NCI-H2196 treated with DMSO at 0.1 percent for 48 hours (cell line): ENCODE data around the gene SLC22A3.
"Not testable (repeated sequence)": the region's sequence is repeated elsewhere in the genome, so short reads cannot be mapped to it uniquely, and the experiment has no call there.

ENCODE experiments used
- DNase-seq: peaks from one replicate; lab custom pipeline; 2025; ENCODE audit not compliant: unreplicated experiment; lab: John Stamatoyannopoulos, UW

The SLC22A3 gene

DNA sequence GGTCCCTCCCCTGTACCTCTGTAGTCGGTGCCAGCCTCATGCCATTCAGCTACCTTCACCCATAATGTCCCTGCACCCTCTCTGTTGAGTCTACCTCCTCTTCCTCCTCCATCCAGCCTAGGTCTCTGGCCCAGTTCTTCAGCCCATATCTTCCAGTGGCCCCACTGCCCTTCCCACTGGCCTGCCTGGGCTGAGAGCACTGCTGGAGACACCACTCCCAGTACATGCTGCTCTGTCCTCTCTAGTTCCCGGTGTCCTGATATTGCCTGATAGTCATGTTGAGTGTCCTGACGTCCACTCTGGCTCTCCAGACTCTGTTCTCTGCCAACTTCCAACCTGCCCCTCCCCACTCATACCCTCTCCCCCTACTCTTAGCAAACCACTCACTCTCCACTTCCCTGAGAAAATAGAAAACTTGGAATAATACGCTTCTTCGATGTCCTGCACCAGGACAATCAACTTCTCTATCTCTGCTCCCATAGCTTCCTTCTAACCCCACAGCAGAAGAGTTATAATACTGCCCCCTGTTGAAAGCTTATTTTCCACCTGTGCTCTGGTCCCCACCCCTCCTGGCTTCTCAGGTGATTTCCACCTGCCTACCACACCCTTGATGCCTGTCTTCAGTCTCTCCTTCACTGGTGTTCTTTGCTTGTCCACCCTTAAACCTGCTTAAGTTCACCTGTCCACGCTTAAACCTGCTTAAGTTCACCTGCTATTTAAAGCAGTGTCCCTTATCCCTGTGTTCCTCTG, 19.8 kb downstream of the SLC22A3 start:
- DNase-seq: no peak

DNA sequence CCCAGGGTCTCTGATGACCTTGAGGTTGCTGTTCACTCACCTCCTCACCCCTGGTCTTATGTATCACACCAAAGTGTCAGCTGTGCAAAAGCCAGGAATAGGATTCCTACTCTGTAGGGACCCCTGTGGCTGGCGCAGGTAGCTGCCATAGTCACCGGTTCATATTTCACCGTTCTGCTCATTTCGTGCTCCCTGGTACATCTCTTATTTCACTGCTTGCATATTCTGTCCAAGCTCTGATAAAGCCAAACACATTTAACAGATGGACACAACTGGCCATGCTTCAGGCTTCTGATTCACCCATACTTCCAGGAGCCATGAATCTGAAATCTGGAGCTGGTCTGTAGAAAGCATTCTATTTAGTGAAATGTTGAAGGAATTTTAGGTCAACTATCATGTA, 20.5 kb downstream of the SLC22A3 start:
- no peak for DNase-seq

DNA sequence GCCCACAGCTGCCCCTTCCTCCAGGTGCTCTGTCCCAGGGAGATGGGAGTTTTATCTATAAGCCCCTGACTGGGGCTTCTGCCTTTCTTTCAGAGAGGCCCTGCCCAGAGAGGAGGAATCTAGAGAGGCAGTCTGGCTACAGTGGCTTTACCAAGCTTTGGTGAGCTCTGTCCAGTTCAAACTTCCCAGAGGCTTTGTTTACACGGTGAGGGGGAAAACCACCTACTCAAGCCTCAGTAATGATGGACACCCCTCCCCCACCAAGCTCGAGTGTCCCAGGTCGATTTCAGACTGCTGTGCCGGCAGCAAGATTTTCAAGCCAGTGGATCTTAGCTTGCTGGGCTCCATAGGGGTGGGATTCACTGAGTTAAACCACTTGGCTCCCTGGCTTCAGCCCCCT, 25.4 kb downstream of the SLC22A3 start:
- not testable (repeated sequence) for DNase-seq

DNA sequence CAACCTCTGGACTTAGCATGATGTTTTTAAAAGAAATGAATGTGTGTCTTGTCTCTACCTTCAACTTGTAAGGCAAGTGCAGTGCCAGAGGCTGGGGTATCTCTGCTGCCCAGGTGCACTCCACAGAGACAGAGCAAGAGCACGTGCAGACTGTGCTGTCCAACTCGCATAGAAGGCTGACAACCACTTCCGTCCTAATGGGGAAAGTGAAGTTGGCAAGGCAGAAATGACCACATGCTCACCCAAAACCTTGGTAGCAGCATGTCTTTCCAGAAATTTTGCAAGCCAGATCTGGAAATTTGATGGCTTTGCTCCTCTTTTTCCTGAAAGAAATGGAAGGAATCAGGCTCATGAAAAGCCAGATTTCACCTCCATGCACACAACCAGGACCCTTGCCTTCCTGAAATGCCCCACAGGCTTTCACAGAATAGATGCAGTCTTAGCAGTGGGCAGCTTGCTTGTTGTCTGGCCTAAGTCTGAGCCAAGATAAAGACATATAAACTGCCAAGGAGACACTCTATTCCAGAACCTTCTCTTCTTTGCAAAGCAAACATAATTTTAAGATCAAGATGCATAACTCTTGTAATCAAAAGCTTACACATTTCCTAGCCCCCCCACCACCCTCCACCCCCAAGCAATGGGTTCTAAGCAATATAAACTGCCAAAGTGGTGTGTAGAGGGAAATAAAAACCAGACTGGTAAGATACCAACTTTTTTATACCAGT, 26.8 kb downstream of the SLC22A3 start:
- no peak for DNase-seq

DNA sequence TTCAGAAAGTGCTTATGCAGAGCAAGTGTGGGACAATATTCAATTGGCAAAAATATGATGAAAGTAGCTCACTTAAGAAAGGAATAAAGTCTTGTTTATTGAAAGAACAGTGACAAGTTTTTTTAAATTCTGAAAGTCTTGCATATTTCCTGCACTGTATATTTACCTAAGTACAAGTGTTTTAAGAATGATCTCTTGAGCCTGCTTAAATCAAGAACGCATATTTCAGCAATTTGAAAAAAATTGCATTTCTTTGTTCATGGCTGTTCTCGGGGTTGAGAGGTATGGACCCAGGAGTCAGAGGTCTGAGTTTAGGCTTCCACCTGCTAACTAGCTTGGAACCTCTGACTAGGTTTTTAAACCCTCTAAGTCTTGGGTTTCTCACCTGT, 27.4 kb downstream of the SLC22A3 start:
- DNase-seq: no peak

DNA sequence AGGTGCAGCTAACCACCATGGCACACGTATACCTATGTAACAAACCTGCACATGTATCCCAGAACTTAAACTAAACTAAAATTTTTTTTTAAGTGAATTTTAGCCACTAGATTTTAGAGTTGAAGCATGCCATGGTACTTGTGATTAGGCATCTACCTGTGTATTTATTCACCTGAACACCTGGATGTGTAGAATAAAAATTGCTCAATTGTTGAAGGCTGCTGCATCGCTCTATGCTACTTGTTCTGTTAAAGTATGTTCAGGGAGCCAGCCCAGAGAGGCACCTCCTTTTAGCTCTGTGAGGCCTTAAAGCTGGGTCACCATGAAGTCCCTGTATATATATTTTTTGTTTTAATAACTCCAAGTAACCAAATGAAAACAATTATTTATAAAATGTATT, 28.3 kb downstream of the SLC22A3 start:
- DNase-seq: no peak

DNA sequence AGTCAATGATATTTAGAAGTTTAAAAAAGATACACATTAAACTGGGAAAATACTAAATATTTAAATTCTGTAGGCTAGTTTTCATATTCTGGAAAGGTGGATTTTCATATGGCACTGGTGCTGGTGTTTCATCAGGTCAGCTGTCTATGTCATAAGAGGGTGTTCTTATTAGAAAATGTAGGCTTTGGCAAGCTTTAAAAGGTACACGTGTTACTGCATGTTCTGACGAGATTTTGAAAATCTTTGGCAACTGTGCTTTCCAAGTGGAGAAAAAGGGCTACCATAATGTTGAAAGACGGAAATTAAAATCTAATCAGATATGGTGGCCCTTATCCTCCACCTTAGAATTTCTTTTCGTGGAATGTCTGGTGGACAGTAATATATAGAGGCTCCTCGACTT, 30.0 kb downstream of the SLC22A3 start:
- DNase-seq: no peak

DNA sequence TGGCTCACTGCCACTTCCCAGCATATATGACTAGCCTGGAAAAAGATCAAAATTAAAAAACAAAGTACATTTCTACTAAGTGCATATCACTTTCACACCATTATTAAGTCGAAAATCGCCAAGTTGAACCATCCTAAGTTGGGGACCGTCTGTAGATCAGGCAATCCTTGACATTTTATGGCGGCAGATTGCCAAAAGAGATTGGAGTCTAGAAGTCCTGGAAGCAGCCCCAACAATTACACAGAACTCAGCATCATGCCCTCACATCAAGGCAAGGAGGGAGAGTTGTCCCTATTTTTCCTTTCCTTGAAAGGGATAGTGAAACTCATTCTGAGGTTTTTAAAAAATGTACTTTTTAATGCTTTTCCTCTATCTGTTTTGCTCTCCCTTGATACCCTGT, 30.7 kb downstream of the SLC22A3 start:
- DNase-seq: no peak

DNA sequence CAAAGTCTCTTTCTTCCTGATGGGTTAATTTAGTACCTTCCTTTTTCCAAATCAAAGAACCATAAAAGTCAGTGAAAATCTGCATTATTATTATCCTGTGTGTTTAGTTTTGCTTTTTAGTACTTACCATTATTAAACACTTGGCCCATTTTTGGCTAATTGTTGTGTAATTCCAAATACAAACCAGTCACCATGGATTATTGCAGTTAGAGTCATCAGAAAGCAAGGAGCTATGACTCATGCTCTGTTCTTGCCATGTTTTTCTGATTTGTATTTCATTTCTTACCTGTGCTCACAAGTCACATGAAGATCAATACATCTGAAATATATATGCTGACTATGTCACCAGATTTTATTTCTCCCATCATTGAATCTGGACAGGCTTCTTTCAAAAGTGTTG, 31.3 kb downstream of the SLC22A3 start:
- no peak for DNase-seq

DNA sequence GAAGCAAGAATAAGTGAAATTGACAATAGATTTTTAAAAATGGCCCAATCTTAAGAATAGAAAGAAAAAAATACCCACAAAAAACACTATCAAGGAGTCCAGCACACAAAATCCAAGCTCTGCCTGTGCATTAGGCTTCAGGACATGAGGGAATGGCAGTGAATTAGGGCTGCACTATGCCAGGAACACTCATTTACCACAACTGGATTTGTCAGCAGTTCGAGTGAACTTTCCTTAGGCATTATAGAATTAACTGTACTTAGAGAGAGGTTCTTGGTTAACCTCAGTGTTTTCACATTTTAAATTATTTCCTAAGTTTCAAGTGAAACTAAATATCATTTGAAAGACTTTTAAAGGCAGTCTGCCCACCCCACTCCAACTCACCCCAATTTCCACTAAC, 34.8 kb downstream of the SLC22A3 start:
- no peak for DNase-seq

DNA sequence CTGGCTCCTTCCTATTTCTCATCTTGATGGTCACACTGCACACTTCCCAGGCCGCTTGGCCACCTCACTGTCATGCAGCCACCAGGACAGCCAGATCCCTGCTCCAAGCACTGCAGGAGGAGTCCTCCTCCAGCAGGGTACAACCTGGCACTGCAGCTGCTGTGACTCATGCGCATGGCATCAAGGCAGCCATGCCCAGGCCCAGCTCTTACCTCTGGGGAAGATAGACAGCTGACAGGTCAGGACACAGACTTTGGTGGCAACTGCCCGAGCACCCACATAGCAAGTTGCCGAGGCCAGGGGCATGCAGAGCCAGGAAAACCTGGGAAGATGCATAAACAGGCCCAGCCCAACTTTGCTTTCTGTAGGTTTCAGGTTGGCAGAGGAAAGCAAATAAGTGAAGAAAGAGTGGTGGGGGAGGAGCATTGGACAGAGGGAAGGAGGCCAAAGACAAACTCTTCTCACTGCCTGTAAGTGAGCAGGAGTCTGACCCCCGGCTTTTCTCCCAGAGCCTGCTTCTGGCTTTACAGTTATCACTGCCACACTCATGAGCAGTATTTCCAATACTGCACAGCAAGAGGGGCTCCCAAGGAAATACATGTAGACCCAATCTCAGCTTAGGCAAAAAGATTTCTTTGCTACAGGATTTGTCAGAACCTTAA, 38.8 kb downstream of the SLC22A3 start:
- no peak for DNase-seq

DNA sequence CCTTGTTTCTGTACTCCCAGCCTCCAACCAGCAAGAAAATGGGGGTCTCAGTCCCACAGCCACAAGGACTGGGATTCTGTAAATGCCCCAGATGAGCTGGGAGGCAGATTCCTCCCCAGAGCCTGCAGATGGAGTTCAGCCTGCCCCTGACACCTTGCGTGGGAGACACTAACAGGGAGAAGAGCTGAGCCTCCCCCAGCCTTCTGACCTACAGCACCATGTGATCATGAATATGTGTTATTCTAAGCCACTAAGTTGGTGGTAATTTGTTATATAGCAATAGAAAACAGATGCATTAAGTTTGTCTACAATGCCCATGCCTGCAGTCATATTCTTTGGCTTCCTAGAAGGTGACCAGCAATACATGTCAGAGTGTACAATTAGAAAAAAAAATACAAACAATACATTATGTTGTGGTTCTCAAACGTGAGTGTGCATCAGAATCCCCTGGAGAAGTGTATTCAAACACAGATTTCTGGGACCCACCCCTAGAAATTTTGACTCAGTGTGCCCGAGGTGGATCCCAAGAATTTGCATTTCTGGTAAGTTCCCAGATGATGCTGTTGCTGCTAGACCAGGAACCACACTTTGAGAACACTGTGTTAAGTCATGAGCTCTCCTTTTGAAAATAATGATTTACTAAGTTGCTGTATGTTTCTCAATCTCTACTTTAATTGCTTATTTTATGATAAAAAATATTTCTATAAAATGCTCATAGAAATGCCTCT, 39.9 kb downstream of the SLC22A3 start:
- no peak for DNase-seq

DNA sequence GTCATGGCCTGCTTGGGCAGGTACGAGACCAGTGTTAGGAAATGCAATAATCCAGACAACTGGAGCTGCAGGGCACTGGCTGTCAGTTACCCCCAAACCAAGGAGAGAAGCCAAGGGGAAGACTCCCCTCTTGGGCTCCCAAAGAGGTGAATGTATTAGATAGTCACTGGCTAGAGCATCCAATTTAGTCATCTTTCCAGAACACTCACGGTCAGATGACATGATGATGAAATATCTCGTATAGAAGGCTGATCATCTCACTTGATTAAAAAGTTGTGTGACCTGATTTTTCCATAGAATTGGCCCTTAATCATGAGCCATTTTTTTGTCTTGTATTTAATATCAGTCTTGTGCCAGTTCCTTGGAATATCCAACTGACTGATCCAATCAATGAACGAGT, 40.7 kb downstream of the SLC22A3 start:
- no peak for DNase-seq

DNA sequence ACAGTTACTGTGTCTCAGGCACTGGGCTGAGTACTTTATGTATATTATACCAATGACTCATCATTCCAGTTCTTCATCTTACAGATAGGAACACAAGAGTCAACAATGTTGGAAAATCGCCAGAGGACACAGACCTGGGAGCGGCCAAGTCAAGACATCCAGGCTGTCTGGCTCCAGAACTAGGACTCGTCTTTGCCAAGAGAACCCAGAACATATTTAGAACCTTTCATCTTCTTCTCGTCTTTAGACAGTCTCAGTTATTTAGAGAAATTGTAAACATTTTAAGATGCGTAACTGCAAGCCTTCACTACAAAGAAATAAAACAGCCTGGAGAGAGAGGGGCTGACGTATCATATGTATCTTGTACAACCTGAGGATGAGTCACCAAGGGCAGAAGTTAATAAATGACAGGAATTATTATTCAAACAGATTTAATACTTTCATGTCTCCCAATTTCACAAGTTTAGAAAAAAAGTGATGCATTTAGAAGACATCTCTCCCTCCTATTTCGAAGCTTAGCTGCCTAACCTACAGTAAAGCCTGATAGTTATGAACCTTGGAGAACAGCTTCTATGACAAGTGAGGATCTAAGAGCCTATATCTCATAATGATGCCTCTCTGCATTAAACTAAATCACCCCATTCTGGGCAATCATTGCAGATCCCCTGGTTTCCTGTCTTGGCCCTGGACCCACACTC, 43.4 kb downstream of the SLC22A3 start:
- no peak for DNase-seq

DNA sequence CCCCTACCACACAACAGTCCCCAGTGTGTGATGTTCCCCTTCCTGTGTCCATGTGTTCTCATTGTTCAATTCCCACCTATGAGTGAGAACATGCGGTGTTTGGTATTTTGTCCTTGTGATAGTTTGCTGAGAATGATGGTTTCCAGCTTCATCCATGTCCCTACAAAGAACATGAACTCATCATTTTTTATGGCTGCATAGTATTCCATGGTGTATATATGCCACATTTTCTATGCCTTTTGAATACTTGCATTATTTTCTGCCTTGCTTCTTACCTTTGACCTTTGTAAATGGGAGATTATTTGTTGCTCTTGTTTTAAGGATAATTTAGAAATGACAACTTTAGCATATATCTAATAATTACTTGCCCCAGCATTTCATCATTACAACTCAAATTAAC, 45.3 kb downstream of the SLC22A3 start:
- DNase-seq: not testable (repeated sequence)

DNA sequence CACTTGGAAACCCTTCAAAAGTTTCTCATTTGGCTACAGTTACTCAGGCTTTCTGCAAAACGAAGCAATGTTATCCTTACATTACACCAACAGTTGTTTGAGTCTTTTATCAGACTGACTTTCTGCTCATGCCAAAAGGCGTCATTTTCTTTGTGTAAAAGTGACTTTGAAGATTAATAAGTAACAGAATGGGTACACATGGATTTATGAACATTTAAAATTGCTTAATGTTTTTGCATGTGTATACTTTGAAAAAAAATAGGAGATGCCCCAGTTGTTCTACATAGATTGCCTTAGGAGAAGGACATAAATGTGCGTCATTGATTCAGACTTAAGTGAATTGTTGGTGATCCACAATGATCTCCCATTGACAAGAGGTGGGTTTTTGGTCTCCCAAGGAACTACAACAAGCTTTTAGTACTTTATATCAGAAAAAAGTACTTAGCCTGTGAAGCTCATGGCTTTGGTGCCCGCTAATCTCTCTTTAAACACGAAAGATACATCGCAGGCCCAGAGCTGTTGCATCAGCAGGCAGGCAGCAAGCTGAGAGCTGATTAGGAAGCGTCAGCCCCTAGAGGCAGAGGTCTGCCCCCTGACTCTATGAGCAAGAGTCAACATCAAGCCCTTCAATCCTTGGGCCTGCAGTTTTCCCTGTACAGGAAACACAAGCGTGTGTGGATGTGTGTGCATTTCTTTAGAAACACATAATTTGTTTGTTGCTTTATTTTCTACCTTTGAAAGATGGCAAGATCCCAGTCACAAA, 45.9 kb downstream of the SLC22A3 start:
- no peak for DNase-seq

DNA sequence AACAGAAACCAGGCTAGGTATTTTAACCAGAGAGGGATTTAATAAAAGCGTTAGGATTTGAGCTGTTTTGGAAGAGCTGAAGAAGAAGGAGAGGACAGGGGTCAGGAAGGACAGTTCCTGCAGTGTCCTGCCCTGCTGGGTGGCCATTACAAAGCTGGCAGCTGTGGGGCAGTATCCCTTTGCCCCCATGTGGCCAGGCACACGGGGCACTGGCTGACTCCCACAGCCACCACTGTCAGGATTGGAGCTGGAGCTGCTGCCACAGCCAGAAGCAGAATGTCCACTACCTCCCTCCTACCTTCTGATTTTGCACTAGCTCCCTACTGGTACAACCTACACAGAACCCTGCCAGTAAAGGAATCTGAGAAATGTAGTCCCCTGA, 46.5 kb downstream of the SLC22A3 start:
- no peak for DNase-seq

DNA sequence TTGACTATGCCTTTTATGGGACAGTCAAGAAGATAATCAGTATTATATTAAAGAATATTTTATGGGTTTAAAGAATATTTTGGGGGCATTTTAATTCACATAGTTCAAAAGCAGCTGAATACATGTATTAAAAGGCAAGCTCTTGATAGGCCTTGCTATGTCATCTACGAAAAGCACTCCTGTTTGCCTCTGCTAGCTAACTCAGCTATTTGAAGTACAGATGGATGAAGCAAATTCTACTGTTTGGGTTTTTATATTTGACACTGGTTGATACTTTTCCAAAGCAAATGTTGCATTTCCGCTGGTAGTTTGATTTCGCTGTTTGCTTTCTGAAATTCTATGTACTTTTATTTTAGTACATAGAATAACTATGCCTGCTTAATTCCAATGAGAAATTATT, 47.0 kb downstream of the SLC22A3 start:
- DNase-seq: no peak

DNA sequence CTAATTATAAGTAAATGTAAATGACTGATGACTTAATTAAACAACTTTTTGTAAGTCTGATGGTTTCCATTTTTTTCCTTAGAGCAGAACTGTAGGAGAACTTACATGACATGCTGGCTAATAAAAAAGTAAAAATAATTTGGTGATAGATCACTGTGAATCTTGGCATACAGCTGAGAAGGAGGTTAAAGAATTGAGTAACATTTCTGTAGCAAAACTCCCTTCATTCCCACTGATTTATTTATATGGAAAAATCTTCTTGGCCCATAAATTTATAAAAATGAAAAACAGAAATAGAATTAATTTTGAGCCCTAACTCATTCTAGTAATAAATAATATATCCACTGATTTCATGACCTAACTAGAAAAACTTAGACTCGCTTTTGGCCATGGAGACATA, 48.1 kb downstream of the SLC22A3 start:
- DNase-seq: no peak

DNA sequence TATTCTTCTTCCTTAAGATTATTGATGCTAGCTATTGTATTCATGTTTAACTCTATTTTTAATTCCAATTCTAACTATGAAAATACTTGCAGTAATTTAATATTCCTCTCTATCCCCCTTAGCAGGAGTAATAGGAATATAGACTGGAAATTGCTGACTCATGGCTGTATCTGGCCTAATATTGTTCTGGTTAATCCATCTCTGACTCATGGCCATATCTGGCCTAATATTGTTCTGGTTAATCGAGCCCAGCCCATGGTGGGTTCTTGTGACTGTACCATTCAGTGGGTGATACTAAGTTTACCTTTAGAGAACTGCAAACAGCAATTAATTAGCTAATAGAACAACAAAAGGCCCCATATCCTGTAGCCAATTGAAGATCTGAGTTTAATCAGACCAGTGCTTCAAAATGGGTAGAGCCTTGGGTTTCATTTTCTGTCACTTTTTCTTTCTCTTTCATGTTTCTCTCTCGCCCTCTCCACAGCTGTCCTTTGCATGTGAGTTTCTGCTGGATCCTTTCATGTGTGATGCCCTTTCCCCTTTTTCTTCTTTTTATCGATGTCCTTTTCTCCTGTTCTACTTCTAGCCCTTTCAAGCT, 50.6 kb downstream of the SLC22A3 start:
- no peak for DNase-seq
